Peyer's patch (tissue), 4 donors: Measurements from ENCODE around the gene ARHGEF16.

Experiments
- CTCF ChIP-seq, 6 experiments: fragments of 450-650 bp in 4 of 6; fragments of 200-600 bp in 2 of 6; sonication (generic) in 1 of 6; IDR thresholded peaks; one replicate each; pipeline ENCODE4 v1.5.1; 2017 to 2019; ENCODE audit warnings: antibody characterized with exemption in 6 of 6, mild to moderate bottlenecking in 3 of 6, moderate library complexity in 1 of 6
- POLR2A ChIP-seq, 2 donors: fragments of 450-650 bp; IDR thresholded peaks; one replicate each; pipeline ENCODE4 v1.5.1; 2017; ENCODE audit warnings: antibody characterized with exemption in 2 of 2, mild to moderate bottlenecking in 2 of 2, moderate library complexity in 2 of 2

DNA sequence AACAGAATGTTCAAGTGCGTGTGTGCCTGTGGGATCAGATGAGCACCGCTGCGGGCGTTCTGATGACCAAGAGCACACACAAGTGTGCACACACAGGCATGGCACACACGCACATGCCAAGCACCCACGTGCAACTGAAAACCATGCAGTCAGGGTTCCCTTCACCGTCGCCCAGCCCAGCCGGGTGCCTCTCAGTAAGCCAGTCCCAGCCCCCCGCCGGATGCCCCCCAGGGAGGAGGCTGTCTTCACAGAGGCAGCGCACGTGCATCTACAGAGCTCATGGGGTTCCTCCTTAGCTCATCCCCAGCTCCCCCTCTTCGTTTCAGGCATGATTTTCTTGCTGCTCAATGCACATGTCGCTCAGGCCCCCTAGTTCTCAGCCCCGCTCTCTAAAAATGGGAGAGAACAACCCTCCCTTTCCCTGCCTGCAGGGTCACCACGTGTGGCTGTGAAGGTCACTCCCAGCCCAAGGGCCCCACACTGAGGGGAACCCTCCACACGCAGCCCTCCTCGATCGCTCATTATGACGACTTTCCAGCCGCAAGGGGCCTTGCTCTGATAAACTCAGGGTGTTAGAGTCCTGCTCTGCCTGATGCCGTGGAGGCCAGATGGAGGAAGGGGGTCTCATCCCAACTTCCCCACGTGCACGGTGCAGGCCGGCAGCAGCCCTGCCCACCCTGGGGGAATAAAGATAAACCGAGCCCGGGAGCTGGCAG lies 30.4 kb upstream of the ARHGEF16 start:
- no peak for TF ChIP-seq CTCF (IDR thresholded peaks at IDR 0.05)
- no peak for TF ChIP-seq POLR2A (IDR thresholded peaks at IDR 0.05)
